ENCODE measurements around the gene PPIA.

DNA sequence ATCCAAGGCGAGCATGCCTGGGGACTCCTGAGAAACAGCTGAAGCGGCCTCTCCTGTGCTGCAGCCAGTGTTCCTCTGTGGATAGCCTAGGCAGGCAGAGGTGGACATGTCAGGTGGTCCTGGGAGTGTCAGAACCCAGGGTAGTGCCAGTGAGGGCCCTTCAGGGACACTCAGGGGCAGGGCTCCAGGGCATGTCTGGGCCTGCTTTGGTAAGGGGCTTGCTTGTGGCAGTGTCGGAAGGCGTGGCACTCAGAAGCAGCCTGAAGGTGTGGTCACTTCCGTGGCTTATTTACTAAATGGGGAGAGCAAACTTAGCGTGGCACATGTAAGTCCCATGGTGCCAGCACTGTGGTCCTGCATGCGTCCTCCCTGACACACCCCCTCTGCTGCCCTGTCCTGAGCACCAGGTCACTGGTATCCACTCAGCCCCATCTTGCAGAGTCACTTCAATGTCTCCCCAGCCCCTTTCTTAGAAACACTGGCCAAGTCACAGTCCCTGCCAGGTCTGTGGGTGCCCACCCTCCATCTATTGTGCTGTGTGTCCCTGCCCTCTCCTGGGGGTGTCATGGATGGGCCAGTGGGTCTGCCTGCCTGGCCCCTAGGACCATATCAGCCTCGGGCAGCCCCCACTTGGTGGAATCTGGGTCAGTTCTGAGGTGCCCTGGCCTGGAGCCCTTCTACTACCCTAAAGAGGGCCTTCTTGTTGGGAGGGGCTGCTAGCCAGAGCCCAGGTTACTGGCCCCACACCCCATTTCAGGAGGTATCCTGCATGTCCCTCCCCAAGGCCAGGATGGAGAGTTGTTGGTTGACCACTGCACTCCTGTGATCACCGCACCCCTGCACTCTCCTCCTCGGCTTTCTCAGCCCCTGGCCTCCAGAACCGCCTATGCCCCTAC lies 41.4 kb upstream of the PPIA start:
- TF ChIP-seq, protein P1, sequence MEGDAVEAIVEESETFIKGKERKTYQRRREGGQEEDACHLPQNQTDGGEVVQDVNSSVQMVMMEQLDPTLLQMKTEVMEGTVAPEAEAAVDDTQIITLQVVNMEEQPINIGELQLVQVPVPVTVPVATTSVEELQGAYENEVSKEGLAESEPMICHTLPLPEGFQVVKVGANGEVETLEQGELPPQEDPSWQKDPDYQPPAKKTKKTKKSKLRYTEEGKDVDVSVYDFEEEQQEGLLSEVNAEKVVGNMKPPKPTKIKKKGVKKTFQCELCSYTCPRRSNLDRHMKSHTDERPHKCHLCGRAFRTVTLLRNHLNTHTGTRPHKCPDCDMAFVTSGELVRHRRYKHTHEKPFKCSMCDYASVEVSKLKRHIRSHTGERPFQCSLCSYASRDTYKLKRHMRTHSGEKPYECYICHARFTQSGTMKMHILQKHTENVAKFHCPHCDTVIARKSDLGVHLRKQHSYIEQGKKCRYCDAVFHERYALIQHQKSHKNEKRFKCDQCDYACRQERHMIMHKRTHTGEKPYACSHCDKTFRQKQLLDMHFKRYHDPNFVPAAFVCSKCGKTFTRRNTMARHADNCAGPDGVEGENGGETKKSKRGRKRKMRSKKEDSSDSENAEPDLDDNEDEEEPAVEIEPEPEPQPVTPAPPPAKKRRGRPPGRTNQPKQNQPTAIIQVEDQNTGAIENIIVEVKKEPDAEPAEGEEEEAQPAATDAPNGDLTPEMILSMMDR (conservative IDR thresholded peaks at IDR 0.05): no peak
- no peak for TF ChIP-seq EZH2 (IDR thresholded peaks at IDR 0.05; ENCODE audit: low read depth)

All from PC-9 (cell line).